SW480 (cell line): ENCODE measurements around the gene RASGRP3.
"Not testable (repeated sequence)": the region's sequence is repeated elsewhere in the genome, so short reads cannot be mapped to it uniquely, and the experiment has no call there.

ENCODE experiments used
- DNase-seq: peaks from one replicate; pipeline ENCODE4 v3.0.0-alpha.2; 2016; ENCODE audit warnings: low spot score

RASGRP3 gene

GRCh38 chr2:33476131-33476792 is at the start of gene RASGRP3:
TSS of gene RASGRP3 (plus strand) at chr2:33476649. CDS start at chr2:33515137, 38,488 bp downstream.
- DNase-seq = peak; percentile 85

DNA sequence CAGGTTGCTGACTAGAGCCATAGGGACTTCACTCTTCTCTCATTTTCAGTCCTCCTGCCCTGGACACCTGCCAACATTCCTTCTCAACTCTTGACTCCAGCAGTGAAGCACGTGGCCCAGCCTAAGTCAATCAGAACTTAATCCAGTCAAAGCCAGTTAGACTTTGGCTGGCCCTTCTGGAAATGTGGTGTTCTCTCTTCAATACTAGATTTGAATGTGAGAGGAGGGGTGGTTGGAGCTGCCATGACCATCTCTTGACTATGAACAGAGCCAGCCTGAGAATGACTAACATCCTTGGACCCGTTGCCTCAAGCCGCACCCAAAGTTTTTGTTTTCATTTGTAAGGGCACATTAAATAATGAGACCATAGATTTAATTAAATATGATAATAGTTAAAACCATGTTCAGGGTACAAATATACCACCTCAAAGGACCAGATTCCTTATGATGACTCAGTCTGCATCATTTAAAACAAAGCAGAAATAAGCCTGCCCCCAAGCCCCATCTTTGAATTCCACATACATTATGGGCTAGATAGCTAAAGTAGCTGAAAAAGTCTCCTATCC is 49.7 kb upstream of the RASGRP3 start:
- peak; percentile 31 for DNase-seq

DNA sequence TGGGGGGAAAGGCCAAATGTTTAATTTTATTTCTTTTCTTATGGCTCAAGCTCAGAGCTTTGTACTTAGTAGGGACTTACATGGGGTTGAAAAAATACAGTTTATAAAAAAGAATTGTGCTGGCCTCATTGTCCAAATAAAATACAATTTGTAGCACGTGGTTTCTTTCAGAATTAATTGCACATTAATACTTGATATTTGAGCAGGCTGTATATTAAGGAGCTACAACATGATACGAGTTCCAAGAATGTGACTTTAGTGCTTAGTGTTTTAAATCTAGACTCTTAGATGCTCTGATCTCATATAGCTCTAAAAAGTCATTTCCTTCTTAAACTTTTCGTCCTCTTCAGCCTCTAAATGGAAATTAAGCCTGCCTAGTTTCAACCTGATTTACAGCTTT is 46.4 kb upstream of the RASGRP3 start:
- no peak for DNase-seq

DNA sequence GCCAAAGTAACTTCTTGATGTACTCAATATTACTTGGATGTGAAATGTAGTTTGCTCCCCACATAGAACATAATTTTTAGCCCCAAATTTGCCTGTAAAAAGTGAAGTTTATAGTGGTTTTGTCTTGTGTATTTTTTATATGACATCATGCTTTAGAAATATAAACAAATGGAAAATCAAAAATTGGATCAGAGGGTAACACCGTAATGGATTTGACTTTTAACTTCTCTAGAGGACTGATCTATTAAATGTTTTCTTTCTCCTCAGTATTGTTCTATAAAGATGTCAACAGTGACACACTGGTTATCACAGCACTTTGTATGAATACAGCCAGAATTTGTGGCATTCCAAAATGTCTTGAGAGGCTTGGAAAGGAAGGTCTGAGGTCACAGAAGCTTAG is 45.6 kb upstream of the RASGRP3 start:
- DNase-seq = no peak

GRCh38 chr2:33432871-33433270 is 43.6 kb upstream of the RASGRP3 start:
- DNase-seq = no peak

- DNase-seq = no peak
Observed at GRCh38 chr2:33433279-33434235, 42.9 kb upstream of the RASGRP3 start.

DNA sequence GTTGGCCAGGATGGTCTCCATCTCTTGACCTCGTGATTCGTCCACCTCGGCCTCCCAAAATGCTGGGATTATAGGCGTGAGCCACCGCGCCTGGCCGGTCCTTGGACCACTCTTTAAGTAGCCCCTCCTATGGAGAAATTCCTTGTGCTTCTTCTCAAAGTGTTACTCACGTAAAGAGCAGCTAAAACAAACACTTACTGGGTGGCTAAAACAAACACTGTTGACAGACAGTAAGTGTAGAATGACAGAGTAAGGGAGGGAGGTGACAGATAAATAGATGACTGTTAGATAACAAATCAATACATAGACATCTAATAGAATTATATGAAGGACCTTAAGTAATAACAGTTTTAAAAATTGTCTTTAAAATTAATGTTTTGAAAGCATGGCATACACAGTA is 40.9 kb upstream of the RASGRP3 start:
- no peak for DNase-seq

- DNase-seq = no peak
Observed at GRCh38 chr2:33436083-33436482, 40.4 kb upstream of the RASGRP3 start.

GRCh38 chr2:33437297-33437696 is 39.2 kb upstream of the RASGRP3 start:
- no peak for DNase-seq

DNA sequence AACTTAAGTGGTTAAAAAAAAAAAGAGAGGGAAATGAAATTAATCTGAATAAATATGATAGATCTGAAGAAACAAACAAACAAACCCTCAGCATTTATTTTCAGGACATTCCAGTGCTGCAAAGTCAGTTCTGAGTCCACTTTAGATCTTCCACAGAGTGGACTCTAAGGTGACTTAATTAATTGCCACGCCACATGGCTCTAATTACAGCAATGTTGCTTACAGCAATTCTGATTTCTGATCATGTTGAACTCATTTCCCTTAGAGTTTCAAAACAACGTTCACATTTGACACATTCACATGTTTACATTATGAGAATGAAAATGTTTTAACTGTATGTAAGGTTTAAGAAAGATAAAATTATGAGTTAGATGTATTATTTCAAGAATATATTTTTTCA is 38.6 kb upstream of the RASGRP3 start:
- no peak for DNase-seq

- DNase-seq = peak; percentile 54
Observed at GRCh38 chr2:33441235-33441810, 35.1 kb upstream of the RASGRP3 start.

GRCh38 chr2:33442052-33442451 is 34.4 kb upstream of the RASGRP3 start:
- DNase-seq = not testable (repeated sequence)

DNA sequence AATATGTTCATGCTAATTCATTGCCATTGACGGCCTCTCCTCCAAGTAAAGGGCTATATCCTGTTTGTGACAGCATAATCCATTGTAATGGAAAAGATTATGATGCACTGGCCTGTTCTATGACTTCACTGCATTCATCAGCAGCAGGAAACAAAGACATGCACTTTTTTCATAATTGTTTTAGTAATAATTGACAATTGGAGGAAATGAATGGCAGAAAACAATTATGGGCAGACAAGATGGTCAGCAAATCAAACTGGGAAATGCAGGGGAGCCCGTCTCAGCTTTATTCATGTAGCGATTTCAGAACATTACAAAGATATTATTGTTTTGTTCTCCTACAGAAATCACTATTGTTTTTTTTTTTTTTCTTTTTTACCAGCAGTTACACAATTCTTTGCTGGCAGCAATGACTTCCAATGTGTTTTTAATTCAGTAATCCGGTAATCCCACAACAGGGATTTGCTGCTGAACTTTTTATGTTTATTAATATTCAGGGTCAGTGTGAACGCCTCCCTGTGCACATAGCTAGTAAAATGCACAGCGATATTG is 33.8 kb upstream of the RASGRP3 start:
- DNase-seq = no peak

- DNase-seq = no peak
Observed at GRCh38 chr2:33443274-33443829, 33.1 kb upstream of the RASGRP3 start.

DNA sequence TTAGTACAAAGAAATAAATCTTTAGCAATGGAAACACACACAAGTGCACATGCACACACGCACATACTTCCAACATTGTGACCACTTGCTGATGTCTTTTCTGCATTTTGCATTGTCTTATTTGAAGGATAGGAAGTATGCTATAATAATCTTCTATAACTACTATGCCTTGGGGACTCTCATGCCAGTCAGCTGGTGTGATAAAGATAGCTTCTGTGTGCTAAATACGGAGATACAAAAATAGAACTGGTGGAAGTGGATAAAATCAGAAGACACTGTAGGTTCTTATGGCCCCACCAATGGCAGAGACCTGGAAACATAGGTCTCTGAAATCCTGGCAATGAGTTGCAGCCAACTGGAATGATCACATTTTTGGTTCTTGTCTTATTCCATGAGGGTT is 31.5 kb upstream of the RASGRP3 start:
- DNase-seq = no peak

- no peak for DNase-seq
Observed at GRCh38 chr2:33448220-33448899, 28.1 kb upstream of the RASGRP3 start.

DNA sequence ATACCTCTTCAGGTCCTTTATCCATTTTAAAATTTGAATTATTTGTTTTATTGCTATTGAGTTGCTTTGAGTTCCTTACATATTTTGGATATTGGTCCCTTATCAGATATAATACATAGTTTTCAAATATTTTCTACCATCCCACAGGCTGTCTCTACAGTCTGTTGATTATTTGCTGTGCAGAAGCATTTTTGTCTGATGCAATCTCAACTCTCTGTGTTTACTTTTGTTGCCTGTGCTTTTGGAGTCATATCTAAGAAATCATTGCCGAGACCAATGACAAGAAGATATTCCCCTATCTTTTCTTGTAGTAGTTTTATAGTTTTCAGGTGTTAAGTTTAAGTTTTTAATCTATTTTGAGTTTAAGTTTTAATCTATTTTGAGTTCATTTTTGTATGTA is 25.2 kb upstream of the RASGRP3 start:
- no peak for DNase-seq

DNA sequence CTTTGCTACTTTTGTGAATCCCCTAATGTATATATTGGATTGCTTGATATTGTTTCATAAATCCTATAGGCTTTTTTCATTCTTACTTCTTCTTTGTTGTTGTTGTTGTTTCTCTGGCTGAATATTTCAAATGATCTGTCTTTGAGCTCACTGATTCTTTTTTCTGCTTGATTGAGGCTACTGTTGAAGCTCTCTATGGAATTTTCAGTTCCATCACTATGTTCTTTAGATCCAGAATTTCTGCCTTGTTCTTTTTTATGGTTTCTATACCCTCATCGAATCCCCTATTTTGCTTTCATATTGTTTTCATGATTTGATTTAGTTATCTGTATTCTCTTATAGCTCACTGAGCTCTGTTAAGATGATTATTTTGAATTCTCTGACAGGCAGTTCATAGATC is 24.6 kb upstream of the RASGRP3 start:
- no peak for DNase-seq

GRCh38 chr2:33452545-33452944 is 23.9 kb upstream of the RASGRP3 start:
- DNase-seq = no peak

DNA sequence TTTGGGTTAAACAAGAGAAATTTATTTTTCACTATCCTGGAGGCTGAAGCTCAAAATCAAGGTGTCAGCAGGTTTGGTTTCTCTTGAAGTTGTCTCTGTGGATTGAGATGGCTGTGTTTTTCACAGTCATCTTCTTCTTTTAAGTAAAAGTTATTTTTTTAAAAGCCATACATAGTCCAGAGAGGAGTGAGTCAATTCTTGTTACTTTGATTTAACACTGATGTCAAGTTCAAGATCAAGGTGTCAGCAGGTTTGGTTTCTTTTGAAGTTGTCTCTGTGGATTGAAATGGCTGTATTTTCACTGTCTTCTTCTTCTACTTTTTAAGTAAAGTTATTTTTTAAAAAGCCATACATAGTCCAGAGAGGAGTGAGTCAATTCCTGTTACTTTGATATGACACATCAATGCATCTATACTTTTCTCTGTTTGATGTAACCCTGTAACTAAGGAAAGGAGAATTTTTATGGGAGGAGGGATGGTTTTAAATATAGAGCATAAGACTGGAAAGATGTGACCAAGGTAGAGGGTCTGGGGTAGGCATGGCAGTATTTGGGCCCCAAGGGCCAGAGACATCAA is 22.5 kb upstream of the RASGRP3 start:
- DNase-seq = no peak
